DOHH2 (cell line): ENCODE measurements around the gene ADAMTSL1.

Source experiments
- H3F3A ChIP-seq: fragments of 200-600 bp; sonication (generic), shearing (Covaris generic); 2 replicates; pipeline ENCODE4 v1.6.0; 2016; ENCODE audit warnings: antibody characterized with exemption, mild to moderate bottlenecking; ENCODE audit not compliant: control insufficient read depth, insufficient read depth
- H3K27ac ChIP-seq: fragments of 200-600 bp; sonication (generic); 2 replicates; pipeline ENCODE4 v1.5.1; 2014; ENCODE audit warnings: low read depth, mild to moderate bottlenecking, low read length, moderate library complexity
- H3K27me3 ChIP-seq: fragments of 200-600 bp; sonication (generic); 2 replicates; pipeline ENCODE4 v1.6.1; 2014; ENCODE audit warnings: mild to moderate bottlenecking, low read length, mixed read lengths; ENCODE audit not compliant: control insufficient read depth
- H3K36me3 ChIP-seq: fragments of 200-600 bp; sonication (generic); 2 replicates; pipeline ENCODE4 v1.6.1; 2014; ENCODE audit warnings: mild to moderate bottlenecking, low read length, moderate library complexity, mixed read lengths; ENCODE audit not compliant: control insufficient read depth
- H3K4me1 ChIP-seq: fragments of 200-600 bp; sonication (generic); 2 replicates; pipeline ENCODE4 v1.6.1; 2014; ENCODE audit warnings: mild to moderate bottlenecking, low read length, mixed read lengths; ENCODE audit not compliant: control insufficient read depth
- H3K4me2 ChIP-seq: fragments of 200-600 bp; sonication (generic); 2 replicates; pipeline ENCODE4 v1.6.0; 2014; ENCODE audit warnings: mild to moderate bottlenecking, low read length, moderate library complexity
- H3K4me3 ChIP-seq: fragments of 200-600 bp; sonication (generic); 2 replicates; pipeline ENCODE4 v1.5.1; 2014; ENCODE audit warnings: mild to moderate bottlenecking, low read length, mixed read lengths
- H3K79me2 ChIP-seq: fragments of 200-600 bp; sonication (generic); 2 replicates; pipeline ENCODE4 v1.6.1; 2014; ENCODE audit warnings: mild to moderate bottlenecking, low read length, mixed read lengths; ENCODE audit not compliant: control insufficient read depth
- H3K9me2 ChIP-seq: fragments of 200-600 bp; sonication (generic); replicated peaks from 2 replicates; pipeline ENCODE4 v1.6.1; 2014; ENCODE audit warnings: mild to moderate bottlenecking, low read length, mixed read lengths; ENCODE audit not compliant: control insufficient read depth
- H3K9me3 ChIP-seq: fragments of 200-600 bp; sonication (generic); 2 replicates; pipeline ENCODE4 v1.6.1; 2014; ENCODE audit warnings: antibody characterized with exemption, low read length, mixed read lengths; ENCODE audit not compliant: control insufficient read depth, insufficient read depth
- H4K20me1 ChIP-seq: fragments of 200-600 bp; sonication (generic); 2 replicates; pipeline ENCODE4 v1.6.0; 2014; ENCODE audit warnings: low read depth, mild to moderate bottlenecking, antibody characterized with exemption, low read length, moderate library complexity; ENCODE audit not compliant: control insufficient read depth, insufficient read depth
- CTCF ChIP-seq: fragments of 200-600 bp; sonication (generic); IDR thresholded peaks from one replicate; pipeline ENCODE4 v1.5.1; 2014; ENCODE audit warnings: antibody characterized with exemption, mild to moderate bottlenecking, low read depth, low read length; ENCODE audit not compliant: poor library complexity, severe bottlenecking
- EZH2phosphoT487 ChIP-seq: fragments of 200-600 bp; sonication (generic); IDR thresholded peaks from 2 replicates; pipeline ENCODE4 v1.6.1; 2017; ENCODE audit warnings: borderline replicate concordance, mild to moderate bottlenecking, antibody characterized with exemption, low read length, moderate library complexity, mixed read lengths

ADAMTSL1 gene

GRCh38 chr9:18896004-18896403 lies 422.1 kb downstream of the ADAMTSL1 start:
- H3K4me1 ChIP-seq, result no peaks in the 10 kb centered on the region
- H3K27ac ChIP-seq, result no peak overlapping the region
- H3K36me3 ChIP-seq, result no peaks in the 10 kb centered on the region

GRCh38 chr9:18896531-18897179 lies 422.7 kb downstream of the ADAMTSL1 start:
- TF ChIP-seq EZH2phosphoT487 (no peak), CTCF (no peak)
- no peaks in the 10 kb centered on the region for H3K36me3 ChIP-seq
- H3F3A ChIP-seq, result no peaks in the 10 kb centered on the region
- H3K9me2 ChIP-seq, result no peaks in the 10 kb centered on the region
- H3K79me2 ChIP-seq, result no peaks in the 10 kb centered on the region
- no peaks in the 10 kb centered on the region for H3K27me3 ChIP-seq
- no peaks in the 10 kb centered on the region for H3K4me1 ChIP-seq
- H4K20me1 ChIP-seq, result no peaks in the 10 kb centered on the region
- no peaks in the 10 kb centered on the region for H3K9me3 ChIP-seq
- no peak overlapping the region for H3K27ac ChIP-seq
- no peak overlapping the region for H3K4me2 ChIP-seq
- H3K4me3 ChIP-seq, result no peak overlapping the region

More at GRCh38 chr9:18896004-18896403, 422.1 kb downstream of the ADAMTSL1 start:
- H3K79me2 ChIP-seq, result no peaks in the 10 kb centered on the region
- TF ChIP-seq CTCF (no peak), EZH2phosphoT487 (no peak)
- H3K9me3 ChIP-seq, result no peaks in the 10 kb centered on the region
- no peaks in the 10 kb centered on the region for H4K20me1 ChIP-seq
- no peak overlapping the region for H3K4me2 ChIP-seq
- no peak overlapping the region for H3K4me3 ChIP-seq
- H3K27me3 ChIP-seq, result no peaks in the 10 kb centered on the region
- H3K9me2 ChIP-seq, result no peaks in the 10 kb centered on the region
- no peaks in the 10 kb centered on the region for H3F3A ChIP-seq

GRCh38 chr9:18903450-18903849 lies 429.5 kb downstream of the ADAMTSL1 start:
- Histone ChIP-seq H3K27ac (no peak overlapping the region), H3K9me3 (no peaks in the 10 kb centered on the region), H3K4me2 (no peak overlapping the region), H3K36me3 (no peaks in the 10 kb centered on the region), H3K27me3 (peaks cover 4% of the 10 kb centered on the region; the same call in 1 of the 2 replicates), H4K20me1 (no peaks in the 10 kb centered on the region), H3F3A (no peaks in the 10 kb centered on the region), H3K79me2 (no peaks in the 10 kb centered on the region), H3K4me1 (no peaks in the 10 kb centered on the region), H3K4me3 (no peak overlapping the region), H3K9me2 (no peaks in the 10 kb centered on the region)
- TF ChIP-seq CTCF (no peak), EZH2phosphoT487 (no peak)
